HG03460 (cell line): ENCODE measurements around the gene CRAMP1.

Experiments used
- ATAC-seq: cut with Tn5 transposase; IDR thresholded peaks from one replicate; pipeline ENCODE4 v1.9.1; 2021; ENCODE audit not compliant: unreplicated experiment

Gene CRAMP1

GRCh38 chr16:1631931-1632637 lies 19.9 kb downstream of the CRAMP1 start:
- no peak for ATAC-seq

DNA sequence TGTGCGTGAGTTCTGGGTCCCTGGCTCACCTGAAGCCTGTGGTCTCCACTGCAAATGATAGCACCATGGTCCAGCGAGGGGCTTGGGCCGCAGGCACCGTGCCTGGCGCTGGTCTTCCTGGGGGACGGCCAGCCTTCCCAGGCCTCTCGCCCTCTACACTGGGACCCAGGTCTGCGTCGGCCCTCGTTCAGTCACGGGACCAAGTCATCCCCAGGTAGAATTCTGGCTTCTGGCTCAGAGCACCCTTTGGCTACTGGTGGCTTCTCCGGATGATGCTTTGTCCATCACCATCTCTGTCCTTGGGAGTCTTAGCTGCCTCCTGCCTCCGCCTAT lies 20.4 kb downstream of the CRAMP1 start:
- ATAC-seq = no peak

DNA sequence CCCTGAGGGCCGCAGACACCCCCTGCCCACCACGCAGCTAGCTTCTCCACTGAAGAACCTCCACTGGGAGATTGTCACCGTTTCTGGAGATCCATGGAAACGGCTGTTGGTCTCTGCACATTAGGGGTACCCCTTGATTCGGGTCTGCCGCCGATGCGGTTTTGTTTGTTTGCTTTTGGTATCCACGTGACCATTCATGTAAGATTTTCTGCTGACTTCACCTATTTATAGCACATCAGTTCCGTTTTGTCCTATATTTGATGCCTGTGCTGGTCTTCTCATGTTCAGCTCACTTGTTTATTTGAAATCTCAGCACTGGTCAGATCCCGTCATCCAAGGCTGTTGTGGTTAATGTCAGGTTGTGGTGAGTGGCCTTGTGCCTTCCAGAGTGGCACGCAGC lies 21.1 kb downstream of the CRAMP1 start:
- no peak for ATAC-seq

GRCh38 chr16:1634541-1634940 lies 22.4 kb downstream of the CRAMP1 start:
- no peak for ATAC-seq

DNA sequence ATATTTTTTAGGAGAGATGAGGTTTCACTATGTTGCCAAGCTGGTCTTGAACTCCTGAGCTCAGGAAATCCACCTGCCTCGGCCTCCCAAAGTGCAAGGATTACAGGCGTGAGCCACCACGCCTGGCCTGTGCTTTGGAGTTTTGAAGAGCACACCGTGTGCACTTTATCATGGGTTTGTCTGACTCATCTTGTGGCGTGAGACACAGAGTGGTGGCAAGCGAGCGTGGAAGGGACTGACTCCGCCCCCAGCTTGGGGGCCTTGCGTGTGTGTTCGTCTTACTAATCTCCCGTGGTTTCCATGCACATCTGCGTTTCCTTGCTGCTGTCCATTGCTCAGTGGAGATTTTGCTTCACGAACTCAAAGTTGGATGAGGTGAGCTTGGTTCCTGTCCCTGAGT lies 22.9 kb downstream of the CRAMP1 start:
- no peak for ATAC-seq

- no peak for ATAC-seq
Measured at GRCh38 chr16:1637526-1637925, 25.4 kb downstream of the CRAMP1 start.

DNA sequence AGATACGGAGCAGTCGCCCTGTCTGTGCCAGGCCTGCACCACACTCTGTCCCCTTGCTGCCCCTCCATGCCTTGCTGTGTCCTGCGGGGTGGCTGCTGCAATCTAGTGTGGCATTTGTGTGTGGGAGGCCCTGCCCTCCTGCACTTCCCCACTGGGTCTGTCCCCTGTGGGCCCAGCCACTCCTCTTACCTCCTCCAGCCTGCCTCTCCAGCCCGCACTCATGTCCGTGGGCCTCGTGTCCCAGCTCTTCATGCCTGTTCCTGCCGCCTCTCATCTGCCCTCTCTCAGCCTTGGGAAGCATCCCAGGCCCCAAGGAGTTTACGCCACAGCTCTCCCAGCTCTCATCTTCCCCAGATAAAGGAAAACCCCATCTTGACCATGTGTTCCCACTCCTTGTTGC lies 26.6 kb downstream of the CRAMP1 start:
- no peak for ATAC-seq

- ATAC-seq = no peak
Measured at GRCh38 chr16:1639282-1639681, 27.1 kb downstream of the CRAMP1 start.

DNA sequence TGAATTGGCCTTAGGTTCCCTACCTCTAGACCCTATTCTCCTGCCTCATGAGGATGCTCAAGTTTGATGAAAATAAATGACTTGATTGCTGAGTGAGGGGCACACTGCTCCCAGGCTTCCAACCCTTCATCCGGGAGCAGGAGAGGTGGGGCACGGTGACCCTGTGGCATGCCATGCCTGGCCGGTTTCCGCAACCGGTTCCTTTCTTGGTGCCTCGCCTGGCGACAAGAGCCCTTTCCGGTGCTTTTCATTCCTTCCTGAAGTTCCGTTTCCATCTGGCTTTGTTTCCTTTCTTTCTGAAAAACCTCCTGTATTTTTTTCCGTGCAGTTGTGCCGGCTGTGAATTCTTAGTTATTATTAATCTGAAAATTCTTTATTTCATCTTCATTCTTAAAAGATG lies 27.7 kb downstream of the CRAMP1 start:
- no peak for ATAC-seq

- ATAC-seq = no peak
Measured at GRCh38 chr16:1640261-1640941, 28.2 kb downstream of the CRAMP1 start.

GRCh38 chr16:1641261-1641660 lies 29.1 kb downstream of the CRAMP1 start:
- ATAC-seq = no peak

- ATAC-seq = no peak
Measured at GRCh38 chr16:1642148-1642547, 30.0 kb downstream of the CRAMP1 start.

DNA sequence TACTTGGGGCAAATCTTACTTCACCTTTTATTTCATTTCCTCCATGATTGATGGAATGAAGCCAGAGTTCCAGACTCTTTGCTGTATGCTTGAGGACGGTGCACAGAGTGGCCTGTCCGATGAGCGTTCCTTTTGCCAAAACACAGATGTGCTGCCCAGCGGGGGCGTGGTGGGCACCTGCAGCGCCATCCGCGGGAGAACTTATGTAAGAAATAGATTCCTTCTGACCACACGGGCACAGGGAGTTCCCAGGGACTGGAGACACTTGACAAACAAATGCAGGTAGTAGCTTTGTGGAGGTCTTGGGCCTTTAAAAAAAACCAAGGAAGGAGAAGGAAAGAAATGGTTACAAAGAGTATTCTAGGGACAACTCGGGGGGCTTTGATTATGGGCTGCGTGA lies 30.6 kb downstream of the CRAMP1 start:
- ATAC-seq = no peak

DNA sequence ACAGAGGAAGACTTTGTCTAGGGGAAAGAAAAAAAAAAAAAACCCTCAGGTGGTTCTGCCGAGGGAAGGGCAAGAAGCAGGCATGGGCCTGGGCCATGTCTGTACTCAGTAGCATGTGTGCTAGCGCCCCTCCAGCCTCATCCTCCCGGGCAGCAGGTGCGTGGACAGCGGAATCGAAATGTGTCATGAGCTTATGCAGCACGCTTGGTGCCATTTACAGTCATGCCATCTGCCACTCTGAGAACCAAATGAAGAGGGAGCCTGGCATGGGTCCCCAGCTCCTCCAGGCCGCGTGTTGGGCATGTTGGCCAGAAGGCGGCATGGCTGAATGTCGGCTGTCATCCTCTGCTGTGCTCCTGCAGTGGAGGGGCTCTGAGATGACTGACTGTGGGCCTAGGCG lies 31.4 kb downstream of the CRAMP1 start:
- no peak for ATAC-seq

DNA sequence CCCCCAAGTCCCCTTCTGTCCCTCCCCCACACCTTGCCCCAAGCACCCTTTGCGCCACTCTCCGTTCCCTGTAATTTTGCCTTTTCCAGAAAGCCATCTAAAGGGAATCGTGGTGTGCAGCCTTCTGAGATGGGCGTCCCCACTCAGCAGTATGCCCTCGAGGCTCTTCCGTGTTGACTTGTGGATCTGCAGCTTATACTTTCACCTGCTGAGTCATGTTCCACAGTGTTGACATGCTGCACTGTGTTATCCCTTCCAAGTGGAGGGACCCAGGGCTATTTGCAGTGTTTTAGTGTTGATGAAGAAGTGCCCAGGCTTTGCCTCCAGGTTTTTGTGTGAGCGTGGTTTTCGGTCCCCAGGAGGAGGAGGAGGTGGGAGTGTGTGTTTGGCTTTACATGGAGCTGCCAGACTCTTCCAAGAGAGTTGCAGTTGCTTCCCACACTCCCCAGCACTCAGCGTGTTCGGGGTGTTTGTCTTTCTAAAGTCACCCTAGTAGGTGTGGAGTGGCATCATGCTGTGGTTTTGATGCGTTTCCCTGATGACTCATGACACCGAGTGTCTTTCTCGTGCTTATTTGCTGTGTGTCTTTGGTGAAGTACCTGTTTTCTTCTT lies 33.9 kb downstream of the CRAMP1 start:
- no peak for ATAC-seq

DNA sequence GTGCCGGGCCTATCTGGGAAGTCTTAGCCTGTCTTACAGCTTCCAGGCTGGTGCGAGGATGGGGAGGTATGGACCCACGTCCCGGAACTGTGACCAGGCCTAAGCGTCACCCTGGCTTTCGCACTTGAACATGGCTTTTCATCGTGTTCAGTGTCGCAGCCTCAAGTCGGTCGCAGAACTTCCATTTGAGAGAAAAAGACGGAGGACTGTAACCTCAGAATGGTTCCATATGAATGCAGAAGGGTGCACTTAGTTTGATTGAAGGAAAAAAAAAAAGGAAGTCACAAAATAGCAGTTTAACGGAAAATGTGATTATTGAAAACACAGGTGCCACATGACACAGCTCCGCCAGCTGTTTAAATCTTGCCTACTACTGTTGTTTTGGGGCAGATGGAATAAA lies 35.7 kb downstream of the CRAMP1 start:
- no peak for ATAC-seq

GRCh38 chr16:1650131-1650530 lies 38.0 kb downstream of the CRAMP1 start:
- no peak for ATAC-seq

DNA sequence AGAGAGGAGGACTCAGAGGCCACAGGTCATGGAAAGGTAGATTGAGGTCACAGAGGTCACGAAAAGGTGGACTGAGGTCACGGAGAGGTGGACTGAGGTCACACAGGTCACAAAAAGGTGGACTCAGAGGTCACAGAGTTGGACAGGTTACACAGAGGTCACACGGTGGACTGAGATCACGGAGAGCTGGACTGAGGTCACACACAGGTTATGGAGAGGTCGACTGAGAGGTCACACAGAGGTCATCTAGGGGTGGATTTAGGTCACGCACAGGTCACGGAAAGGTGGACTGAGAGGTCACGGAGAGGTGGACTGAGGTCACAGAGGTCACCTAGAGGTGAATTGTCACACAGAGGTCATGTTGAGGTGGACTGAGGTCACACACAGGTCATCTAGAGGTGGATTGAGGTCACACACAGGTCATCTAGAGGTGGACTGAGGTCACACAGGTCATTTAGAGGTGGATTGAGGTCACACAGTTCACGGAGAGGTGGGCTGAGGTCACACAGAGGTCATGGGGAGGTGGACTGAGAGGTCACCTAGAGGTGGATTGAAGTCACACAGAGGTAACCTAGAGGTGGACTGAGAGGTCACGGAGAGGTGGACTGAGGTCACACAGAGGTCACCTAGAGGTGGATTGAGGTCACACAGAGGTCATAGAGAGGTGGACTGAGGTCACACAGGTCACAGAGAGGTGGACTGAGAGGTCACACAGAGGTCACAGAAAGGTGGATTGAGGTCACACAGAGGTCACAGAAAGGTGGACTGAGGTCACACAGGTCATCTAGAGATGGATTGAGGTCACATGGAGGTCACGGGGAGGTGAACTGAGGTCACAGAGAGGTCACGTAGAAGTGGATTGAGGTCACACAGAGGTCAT lies 39.2 kb downstream of the CRAMP1 start:
- no peak for ATAC-seq

- no peak for ATAC-seq
Measured at GRCh38 chr16:1651974-1652312, 39.8 kb downstream of the CRAMP1 start.

DNA sequence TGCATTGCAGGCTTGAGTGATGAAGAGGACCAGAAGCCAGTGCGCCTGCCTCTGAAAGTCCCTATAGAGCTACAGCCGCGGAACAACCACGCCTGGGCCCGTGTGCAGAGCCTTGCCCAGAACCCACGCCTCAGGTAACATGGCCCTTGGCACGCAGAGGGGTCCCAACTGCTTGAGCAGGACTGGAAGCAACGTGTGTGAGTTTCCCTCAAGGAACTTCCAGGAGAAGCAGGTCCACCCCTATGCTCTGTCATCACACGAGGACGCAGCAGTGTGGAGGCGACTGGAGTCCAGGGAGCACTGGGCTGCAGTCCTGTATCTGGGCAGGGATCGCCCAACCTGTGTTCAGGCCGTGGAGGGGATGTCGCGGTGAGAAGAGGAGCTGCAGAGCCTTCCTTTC lies 40.9 kb downstream of the CRAMP1 start:
- no peak for ATAC-seq

DNA sequence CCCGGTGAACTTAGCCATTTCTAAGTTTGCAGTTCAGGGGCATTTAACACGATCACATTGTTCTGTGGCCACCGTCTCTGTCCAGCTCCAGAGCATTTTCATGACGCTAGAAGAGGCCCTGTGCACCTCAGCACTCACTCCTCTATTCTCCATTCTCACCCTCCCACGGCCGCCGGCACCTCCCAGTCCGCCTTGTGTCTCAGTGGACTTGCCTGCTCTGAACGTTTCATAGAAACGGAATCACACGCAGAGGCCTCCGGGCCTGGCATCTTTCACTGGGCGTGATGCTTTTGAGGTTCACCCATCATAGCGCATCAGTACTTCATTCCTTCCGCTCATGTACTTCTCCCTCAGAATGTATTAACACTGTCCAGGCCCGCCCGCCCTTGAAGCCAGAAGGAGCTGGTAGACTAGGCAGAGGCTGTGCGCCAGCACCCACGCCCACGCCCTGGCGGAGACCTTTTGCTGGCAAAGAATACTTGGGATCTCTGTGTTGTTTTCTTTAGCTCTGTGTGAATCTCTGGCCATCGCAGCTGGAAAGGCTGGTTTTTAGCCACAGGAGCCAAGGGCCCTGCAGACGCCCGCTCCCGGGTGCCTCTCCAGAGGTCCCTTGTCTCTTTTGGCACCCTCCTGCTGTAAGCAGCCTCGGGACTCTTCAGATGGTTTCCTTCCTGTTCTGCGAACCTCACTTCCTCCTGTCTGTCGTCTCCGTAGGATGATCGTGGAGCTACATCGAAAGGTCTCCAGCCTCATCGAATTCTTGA lies 42.5 kb downstream of the CRAMP1 start:
- no peak for ATAC-seq
